ENCODE data around the gene SLC30A7.
"Not testable (repeated sequence)": the region's sequence is repeated elsewhere in the genome, so short reads cannot be mapped to it uniquely, and the experiment has no call there.

The SLC30A7 gene

DNA sequence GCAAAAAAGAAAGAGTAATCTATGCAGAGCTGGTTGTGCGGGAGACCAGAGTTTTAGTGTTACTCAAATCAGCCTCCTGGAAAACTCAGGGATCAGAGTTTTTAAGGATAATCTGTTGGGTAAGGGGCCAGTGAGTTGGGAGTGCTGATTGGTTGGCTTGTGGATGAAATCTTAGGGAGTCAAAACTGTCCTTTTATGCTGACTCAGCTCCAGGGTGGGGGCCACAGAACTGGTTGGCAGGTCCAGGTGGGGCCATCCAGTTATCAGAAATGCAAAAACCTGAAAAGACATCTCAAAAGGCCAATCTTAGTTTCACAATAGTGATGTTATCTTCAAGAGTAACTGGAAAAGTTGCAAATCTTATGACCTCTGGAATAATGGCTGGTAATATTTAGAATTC is 4.5 kb upstream of the SLC30A7 start:
- no peak for DNase-seq

GRCh38 chr1:100892554-100892953 is 3.3 kb upstream of the SLC30A7 start:
- no peak for DNase-seq

GRCh38 chr1:100893718-100894117 is 2.2 kb upstream of the SLC30A7 start:
- DNase-seq: no peak

- peak; percentile 83 for DNase-seq
Observed at GRCh38 chr1:100894603-100895539, 1.0 kb upstream of the SLC30A7 start, which contains the start of gene EXTL2. Gene EXTL2 (minus strand): TSS chr1:100894842. CDS start chr1:100888757, 6,085 bp downstream.

DNA sequence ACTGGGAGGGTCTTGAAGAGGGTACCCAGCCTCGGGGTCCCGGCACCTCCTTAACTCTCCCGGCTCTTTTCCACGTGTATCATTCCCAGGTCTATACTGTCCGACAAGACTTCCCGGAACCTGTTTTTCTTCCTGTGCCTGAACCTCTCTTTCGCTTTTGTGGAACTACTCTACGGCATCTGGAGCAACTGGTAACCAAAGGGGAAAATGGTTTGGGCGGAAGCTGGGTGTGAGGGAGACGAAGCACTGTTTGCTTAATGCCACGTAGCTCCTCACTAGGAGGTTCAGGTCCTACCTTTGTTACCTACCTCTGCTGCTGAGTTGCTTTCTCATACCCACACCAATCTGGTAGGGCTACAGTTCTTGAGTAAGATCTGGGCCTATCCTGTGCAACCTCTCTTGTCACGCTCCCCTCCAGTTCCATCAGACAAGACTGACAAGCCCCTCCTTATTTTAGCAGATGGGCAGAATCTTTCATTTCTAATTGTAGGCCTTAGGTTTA is 642 bp downstream of the SLC30A7 start:
- peak; percentile 24 for DNase-seq

GRCh38 chr1:100902365-100902764 is 6.5 kb downstream of the SLC30A7 start:
- DNase-seq: no peak

- DNase-seq: no peak
Observed at GRCh38 chr1:100903777-100904176, 7.9 kb downstream of the SLC30A7 start.

DNA sequence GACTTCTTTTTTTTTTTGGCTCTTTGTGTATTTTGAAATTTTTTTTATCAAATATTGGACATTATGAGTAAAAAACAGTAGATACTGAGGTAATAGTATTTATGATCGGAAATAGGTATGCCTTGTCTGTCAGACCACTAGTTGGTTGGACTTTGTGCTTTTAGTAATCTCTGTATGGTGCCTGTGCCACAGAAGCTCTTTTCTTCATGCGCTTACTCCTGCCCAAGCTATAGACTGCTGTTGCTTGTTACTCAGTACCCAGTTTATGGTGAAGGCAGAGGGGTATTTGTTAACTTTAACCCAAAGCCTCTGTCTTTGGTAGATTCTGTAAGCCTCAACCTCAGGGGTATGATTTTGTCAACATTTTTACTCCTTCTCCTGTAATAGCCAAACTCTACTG is 8.6 kb downstream of the SLC30A7 start:
- DNase-seq: no peak

DNA sequence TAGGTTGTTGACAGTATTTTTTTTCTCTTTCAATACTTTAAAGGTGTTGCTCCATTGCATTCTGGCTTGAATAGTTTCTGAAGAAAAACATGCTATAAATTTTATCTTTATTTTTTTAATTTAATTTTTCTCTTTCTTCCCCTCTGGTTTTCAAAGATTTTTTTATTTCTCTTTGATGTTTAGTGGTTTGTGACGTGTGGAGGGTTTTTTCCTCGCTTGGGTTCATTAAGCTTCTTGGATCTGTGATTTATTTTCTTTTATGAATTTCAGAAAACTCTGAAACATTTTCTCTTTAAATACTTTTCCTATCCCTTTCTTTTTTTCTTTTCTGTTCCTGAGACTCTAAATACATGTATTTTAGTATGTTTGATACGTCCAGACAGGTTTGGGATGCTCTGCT is 9.3 kb downstream of the SLC30A7 start:
- no peak for DNase-seq

GRCh38 chr1:100907887-100908286 is 12.0 kb downstream of the SLC30A7 start:
- no peak for DNase-seq

- no peak for DNase-seq
Observed at GRCh38 chr1:100909018-100909417, 13.1 kb downstream of the SLC30A7 start.

- DNase-seq: no peak
Observed at GRCh38 chr1:100912019-100912418, 16.1 kb downstream of the SLC30A7 start.

DNA sequence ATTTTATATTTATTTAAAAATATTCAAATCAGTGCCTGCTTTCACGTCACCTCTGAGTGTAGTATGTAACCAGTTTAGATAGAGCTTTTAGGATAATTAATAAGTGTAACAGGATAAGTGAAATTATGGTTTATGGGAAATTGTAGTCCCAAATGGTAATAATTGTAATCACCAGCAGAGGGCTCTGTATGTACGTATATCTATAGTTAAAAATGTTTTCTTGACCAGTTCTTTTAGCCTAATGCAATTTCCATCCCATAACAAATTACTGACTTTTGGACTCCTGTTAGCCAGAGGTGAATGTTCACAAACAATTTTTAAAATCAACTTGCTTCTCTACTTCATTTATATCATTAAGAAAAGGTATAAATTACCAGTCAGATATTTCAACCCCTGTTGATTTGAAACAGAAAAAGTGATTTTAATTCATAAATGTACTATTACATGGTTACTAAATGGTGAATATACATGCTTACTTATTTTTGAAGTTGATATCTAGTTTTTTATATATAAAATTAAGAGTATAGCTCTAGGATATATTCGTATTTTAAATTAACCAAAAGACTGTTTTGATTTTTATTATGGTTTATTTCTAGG is 25.3 kb downstream of the SLC30A7 start:
- peak; percentile 45 for DNase-seq

DNA sequence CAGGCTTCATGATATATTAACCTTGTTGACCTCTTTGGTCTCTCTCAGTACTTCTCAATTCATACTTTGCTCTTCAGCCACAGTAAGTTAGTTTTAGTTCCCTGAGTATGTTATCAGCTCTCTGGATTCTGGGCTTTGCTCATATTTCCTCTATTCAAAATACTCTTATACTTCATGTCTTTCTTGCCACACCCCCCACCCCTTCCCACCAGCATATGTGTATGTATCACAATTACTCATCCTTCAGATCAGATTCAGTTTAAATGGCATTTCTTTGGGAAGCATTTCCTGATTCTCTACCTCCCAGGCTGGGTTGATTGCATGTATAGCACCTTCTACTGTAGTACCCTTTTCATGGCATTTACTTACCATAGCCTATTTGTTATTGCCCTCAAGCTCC is 28.3 kb downstream of the SLC30A7 start:
- no peak for DNase-seq

- no peak for DNase-seq
Observed at GRCh38 chr1:100924991-100925390, 29.1 kb downstream of the SLC30A7 start.

GRCh38 chr1:100926240-100926639 is 30.4 kb downstream of the SLC30A7 start:
- DNase-seq: no peak

GRCh38 chr1:100927276-100927675 is 31.4 kb downstream of the SLC30A7 start:
- no peak for DNase-seq

DNA sequence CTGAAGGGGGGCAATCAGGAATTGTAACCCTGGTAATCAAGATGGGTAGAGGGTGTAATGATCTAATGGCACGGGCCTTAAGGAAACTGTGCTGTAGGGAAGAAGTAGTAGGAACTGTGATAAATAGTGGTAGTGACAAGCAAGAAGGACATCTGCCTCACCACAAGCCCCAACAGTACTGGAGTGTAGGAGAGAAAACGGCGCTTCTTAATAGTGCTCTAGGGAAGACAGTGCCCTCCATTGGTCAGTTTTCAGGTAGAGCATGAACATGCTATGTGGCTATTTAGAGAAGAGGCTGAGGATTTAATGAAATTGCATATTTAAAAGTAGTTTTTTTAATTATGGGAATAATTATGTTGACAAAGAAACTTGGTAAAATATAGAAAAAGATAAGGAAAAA is 32.2 kb downstream of the SLC30A7 start:
- no peak for DNase-seq

DNA sequence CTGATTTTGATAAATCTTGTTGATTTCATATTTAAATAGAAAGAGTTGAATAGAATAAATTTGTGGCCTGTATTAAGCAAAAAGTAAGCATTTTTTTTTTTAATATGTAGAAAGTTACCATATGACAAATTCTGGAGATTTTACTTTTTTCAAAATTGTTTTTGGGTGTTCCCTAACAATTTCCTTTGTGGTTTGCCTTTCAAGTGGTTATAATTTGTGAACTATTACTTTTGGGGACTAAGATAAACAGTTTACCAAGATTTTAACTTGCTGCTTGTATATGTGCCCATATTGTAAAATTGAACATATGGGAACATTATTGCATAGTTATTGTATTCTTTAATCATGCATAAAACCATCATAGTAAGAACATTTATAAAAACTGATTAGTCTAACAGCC is 34.6 kb downstream of the SLC30A7 start:
- no peak for DNase-seq

DNA sequence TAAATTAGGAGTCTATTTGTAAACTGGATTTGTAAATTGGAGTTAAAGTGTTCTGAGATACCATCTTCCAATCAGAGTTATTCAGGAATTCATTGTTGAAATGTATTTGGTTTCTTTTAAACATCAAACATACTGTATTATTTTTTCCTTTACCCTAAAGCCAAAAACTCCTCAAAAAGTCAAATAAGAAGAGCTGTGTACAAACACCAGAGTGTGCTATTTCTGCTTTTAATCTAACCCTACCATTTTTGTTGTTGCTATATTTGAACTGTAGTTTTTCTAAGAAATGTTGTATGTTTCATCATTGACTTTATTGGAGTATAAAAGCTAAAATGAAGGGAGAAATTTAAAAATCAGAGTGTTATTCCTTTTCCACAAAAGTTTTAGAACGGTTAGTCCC is 35.8 kb downstream of the SLC30A7 start:
- DNase-seq: no peak

DNA sequence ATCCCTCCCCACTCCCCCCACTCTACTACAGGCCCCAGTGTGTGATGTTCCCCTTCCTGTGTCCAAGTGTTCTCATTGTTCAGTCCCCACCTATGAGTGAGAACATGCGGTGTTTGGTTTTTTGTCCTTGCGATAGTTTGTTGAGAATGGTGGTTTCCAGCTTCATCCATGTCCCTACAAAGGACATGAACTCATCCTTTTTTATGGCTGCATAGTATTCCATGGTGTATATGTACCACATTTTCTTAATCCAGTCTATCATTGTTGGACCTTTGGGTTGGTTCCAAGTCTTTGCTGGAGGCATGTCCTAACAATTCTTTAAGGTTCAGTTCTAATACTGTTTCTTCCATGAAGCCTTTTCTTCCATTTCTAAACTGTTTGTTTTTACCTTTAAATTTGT is 37.7 kb downstream of the SLC30A7 start:
- not testable (repeated sequence) for DNase-seq

GRCh38 chr1:100936194-100936967 is 40.5 kb downstream of the SLC30A7 start:
- DNase-seq: no peak

GRCh38 chr1:100941098-100941527 is 45.2 kb downstream of the SLC30A7 start:
- no peak for DNase-seq

Data from NCI-H526 treated with DMSO at 0.1 percent for 48 hours (cell line).